ENCODE data around the gene IRF9.

IRF9 gene

DNA sequence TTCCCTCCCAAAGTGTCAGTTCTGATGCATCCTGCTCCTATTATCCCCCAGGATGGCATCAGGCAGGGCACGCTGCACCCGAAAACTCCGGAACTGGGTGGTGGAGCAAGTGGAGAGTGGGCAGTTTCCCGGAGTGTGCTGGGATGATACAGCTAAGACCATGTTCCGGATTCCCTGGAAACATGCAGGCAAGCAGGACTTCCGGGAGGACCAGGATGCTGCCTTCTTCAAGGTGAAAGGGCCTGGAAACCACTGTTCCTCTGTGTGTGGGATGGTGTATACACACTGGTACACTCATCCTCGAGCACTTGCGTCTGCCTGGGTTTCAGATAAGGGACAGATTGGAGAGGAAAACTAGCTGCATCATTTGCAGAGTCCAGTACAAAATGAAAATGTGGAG lies 1.0 kb downstream of the IRF9 start:
- WGBS, 2 experiments: 95 to 96% methylated on average over 8 of the region's 8 CpGs
- H3K4me3 ChIP-seq (ENCODE audit: insufficient read depth, low read depth, low read length): no peak overlapping the region
- H3K9me3 ChIP-seq (ENCODE audit: control insufficient read depth, low read length): no peaks in the 10 kb centered on the region
- H3K36me3 ChIP-seq (ENCODE audit: control insufficient read depth, insufficient read depth, low read length): peaks cover 15% of the 10 kb centered on the region
- no peak overlapping the region for H3K27ac ChIP-seq (ENCODE audit: insufficient read depth, low read depth, low read length, poor library complexity, severe bottlenecking)
- no peaks in the 10 kb centered on the region for H3K4me1 ChIP-seq (ENCODE audit: control insufficient read depth, insufficient read depth, low read length)
- no peaks in the 10 kb centered on the region for H3K27me3 ChIP-seq (ENCODE audit: control insufficient read depth, insufficient read depth, low read length, poor library complexity, severe bottlenecking)

DNA sequence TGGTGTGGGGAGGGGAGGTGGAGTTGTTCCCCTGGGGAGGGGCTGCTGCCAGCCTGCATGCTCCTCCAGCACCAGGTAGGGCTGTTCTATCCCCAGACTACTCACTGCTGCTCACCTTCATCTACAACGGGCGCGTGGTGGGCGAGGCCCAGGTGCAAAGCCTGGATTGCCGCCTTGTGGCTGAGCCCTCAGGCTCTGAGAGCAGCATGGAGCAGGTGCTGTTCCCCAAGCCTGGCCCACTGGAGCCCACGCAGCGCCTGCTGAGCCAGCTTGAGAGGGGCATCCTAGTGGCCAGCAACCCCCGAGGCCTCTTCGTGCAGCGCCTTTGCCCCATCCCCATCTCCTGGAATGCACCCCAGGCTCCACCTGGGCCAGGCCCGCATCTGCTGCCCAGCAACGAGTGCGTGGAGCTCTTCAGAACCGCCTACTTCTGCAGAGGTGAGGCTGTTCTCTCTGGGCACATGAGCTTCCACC lies 3.5 kb downstream of the IRF9 start:
- WGBS, 2 experiments: 93 to 95% methylated on average over 14 of the region's 14 CpGs

DNA sequence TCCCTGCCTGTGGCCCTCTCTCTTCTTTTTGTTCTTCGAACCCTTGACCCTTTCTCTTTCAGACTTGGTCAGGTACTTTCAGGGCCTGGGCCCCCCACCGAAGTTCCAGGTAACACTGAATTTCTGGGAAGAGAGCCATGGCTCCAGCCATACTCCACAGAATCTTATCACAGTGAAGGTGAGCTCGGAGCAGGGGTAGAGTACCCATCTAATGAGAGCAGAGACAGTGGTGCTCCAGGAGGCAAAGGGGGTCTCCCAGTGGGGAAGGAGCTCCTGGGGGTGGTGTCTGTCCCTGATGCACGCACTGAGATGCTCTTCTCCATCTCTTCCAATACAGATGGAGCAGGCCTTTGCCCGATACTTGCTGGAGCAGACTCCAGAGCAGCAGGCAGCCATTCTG lies 4.7 kb downstream of the IRF9 start:
- H3K27me3 ChIP-seq (ENCODE audit: control insufficient read depth, insufficient read depth, low read length, poor library complexity, severe bottlenecking): no peaks in the 10 kb centered on the region
- H3K9me3 ChIP-seq (ENCODE audit: control insufficient read depth, low read length): no peaks in the 10 kb centered on the region
- WGBS, 2 experiments: 90 to 93% methylated on average over 5 of the region's 5 CpGs
- H3K27ac ChIP-seq (ENCODE audit: insufficient read depth, low read depth, low read length, poor library complexity, severe bottlenecking): no peak overlapping the region
- H3K36me3 ChIP-seq (ENCODE audit: control insufficient read depth, insufficient read depth, low read length): no peaks in the 10 kb centered on the region
- H3K4me3 ChIP-seq (ENCODE audit: insufficient read depth, low read depth, low read length): no peak overlapping the region
- H3K4me1 ChIP-seq (ENCODE audit: control insufficient read depth, insufficient read depth, low read length): no peaks in the 10 kb centered on the region

More for the DNA sequence above, 3.5 kb downstream of the IRF9 start:
- H3K9me3 ChIP-seq (ENCODE audit: control insufficient read depth, low read length): no peaks in the 10 kb centered on the region
- H3K36me3 ChIP-seq (ENCODE audit: control insufficient read depth, insufficient read depth, low read length): no peaks in the 10 kb centered on the region
- no peaks in the 10 kb centered on the region for H3K4me1 ChIP-seq (ENCODE audit: control insufficient read depth, insufficient read depth, low read length)
- no peak overlapping the region for H3K27ac ChIP-seq (ENCODE audit: insufficient read depth, low read depth, low read length, poor library complexity, severe bottlenecking)
- H3K27me3 ChIP-seq (ENCODE audit: control insufficient read depth, insufficient read depth, low read length, poor library complexity, severe bottlenecking): no peaks in the 10 kb centered on the region
- H3K4me3 ChIP-seq (ENCODE audit: insufficient read depth, low read depth, low read length): no peak overlapping the region

DNA sequence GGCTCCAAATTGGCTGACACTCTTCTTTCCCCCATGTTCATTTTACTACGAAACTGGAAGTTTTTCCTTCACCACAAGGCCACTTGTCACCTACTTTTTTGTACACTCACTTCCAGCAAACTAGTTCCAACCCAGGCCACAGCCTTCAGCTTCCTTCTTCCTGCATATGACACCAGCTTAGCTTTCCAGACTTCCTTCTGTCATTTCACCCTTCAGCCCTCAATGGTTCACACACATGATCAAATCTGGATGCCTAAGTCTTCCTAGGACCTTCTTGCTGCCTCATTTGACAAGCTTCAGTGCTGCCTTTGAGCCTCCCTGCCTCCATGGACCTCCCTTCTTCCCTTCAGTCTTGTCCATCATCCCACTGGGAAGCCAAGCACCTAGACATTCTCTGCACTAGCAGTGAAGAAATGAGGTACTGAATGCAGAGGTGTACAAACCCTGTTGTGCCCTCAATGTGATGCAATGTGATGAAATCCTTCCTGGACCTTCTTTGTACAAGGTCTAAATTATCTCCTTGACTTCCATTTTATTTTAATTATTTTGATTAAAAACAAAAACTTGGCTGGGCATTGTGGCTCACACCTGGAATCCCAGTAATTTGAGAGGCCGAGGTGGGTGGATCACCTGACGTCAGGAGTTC lies 6.5 kb downstream of the IRF9 start:
- H3K4me1 ChIP-seq (ENCODE audit: control insufficient read depth, insufficient read depth, low read length): peaks cover 2% of the 10 kb centered on the region
- no peak overlapping the region for H3K27ac ChIP-seq (ENCODE audit: insufficient read depth, low read depth, low read length, poor library complexity, severe bottlenecking)
- no peaks in the 10 kb centered on the region for H3K27me3 ChIP-seq (ENCODE audit: control insufficient read depth, insufficient read depth, low read length, poor library complexity, severe bottlenecking)
- H3K9me3 ChIP-seq (ENCODE audit: control insufficient read depth, low read length): no peaks in the 10 kb centered on the region
- H3K36me3 ChIP-seq (ENCODE audit: control insufficient read depth, insufficient read depth, low read length): no peaks in the 10 kb centered on the region
- 93% methylated on average over 3 of the region's 3 CpGs for WGBS, 2 experiments
- H3K4me3 ChIP-seq (ENCODE audit: insufficient read depth, low read depth, low read length): no peak overlapping the region

GRCh38 chr14:24171422-24172260 lies 10.6 kb downstream of the IRF9 start, which contains the start of gene REC8:
REC8 (plus strand) TSS chr14:24172080; CDS start chr14:24172553, 473 bp downstream.
- 27 to 31% methylated on average over 63 of the region's 63 CpGs for WGBS, 2 experiments
- Histone ChIP-seq H3K27ac (ENCODE audit: insufficient read depth, low read depth, low read length, poor library complexity, severe bottlenecking) (peak within 1 kb of the TSS; percentile 48), H3K27me3 (ENCODE audit: control insufficient read depth, insufficient read depth, low read length, poor library complexity, severe bottlenecking) (no peaks in the 10 kb centered on the region), H3K4me3 (ENCODE audit: insufficient read depth, low read depth, low read length) (peak within 1 kb of the TSS; percentile 60), H3K9me3 (ENCODE audit: control insufficient read depth, low read length) (no peaks in the 10 kb centered on the region), H3K36me3 (ENCODE audit: control insufficient read depth, insufficient read depth, low read length) (no peaks in the 10 kb centered on the region), H3K4me1 (ENCODE audit: control insufficient read depth, insufficient read depth, low read length) (peaks cover 6% of the 10 kb centered on the region)

GRCh38 chr14:24172261-24172860 lies 11.3 kb downstream of the IRF9 start:
- Histone ChIP-seq H3K36me3 (ENCODE audit: control insufficient read depth, insufficient read depth, low read length) (no peaks in the 10 kb centered on the region), H3K4me3 (ENCODE audit: insufficient read depth, low read depth, low read length) (peak overlapping the region; percentile 60), H3K4me1 (ENCODE audit: control insufficient read depth, insufficient read depth, low read length) (peaks cover 6% of the 10 kb centered on the region), H3K27me3 (ENCODE audit: control insufficient read depth, insufficient read depth, low read length, poor library complexity, severe bottlenecking) (no peaks in the 10 kb centered on the region), H3K9me3 (ENCODE audit: control insufficient read depth, low read length) (no peaks in the 10 kb centered on the region), H3K27ac (ENCODE audit: insufficient read depth, low read depth, low read length, poor library complexity, severe bottlenecking) (no peak overlapping the region)
- WGBS, 2 experiments: 78 to 83% methylated on average over 30 of the region's 30 CpGs

- peaks cover 2% of the 10 kb centered on the region for H3K36me3 ChIP-seq (ENCODE audit: control insufficient read depth, insufficient read depth, low read length)
- H3K27ac ChIP-seq (ENCODE audit: insufficient read depth, low read depth, low read length, poor library complexity, severe bottlenecking): no peak overlapping the region
- H3K9me3 ChIP-seq (ENCODE audit: control insufficient read depth, low read length): no peaks in the 10 kb centered on the region
- H3K4me3 ChIP-seq (ENCODE audit: insufficient read depth, low read depth, low read length): peak overlapping the region; percentile 60
- WGBS, 2 experiments: 91 to 93% methylated on average over 20 of the region's 20 CpGs
- H3K4me1 ChIP-seq (ENCODE audit: control insufficient read depth, insufficient read depth, low read length): peaks cover 6% of the 10 kb centered on the region
- H3K27me3 ChIP-seq (ENCODE audit: control insufficient read depth, insufficient read depth, low read length, poor library complexity, severe bottlenecking): no peaks in the 10 kb centered on the region
Observed at GRCh38 chr14:24172871-24173281, 11.8 kb downstream of the IRF9 start.

GRCh38 chr14:24176599-24176998 lies 15.5 kb downstream of the IRF9 start:
- 93 to 94% methylated on average over 5 of the region's 5 CpGs for WGBS, 2 experiments
- no peak overlapping the region for H3K4me3 ChIP-seq (ENCODE audit: insufficient read depth, low read depth, low read length)
- no peak overlapping the region for H3K27ac ChIP-seq (ENCODE audit: insufficient read depth, low read depth, low read length, poor library complexity, severe bottlenecking)
- H3K4me1 ChIP-seq (ENCODE audit: control insufficient read depth, insufficient read depth, low read length): peaks cover 6% of the 10 kb centered on the region
- H3K9me3 ChIP-seq (ENCODE audit: control insufficient read depth, low read length): no peaks in the 10 kb centered on the region
- H3K27me3 ChIP-seq (ENCODE audit: control insufficient read depth, insufficient read depth, low read length, poor library complexity, severe bottlenecking): no peaks in the 10 kb centered on the region
- peaks cover 19% of the 10 kb centered on the region for H3K36me3 ChIP-seq (ENCODE audit: control insufficient read depth, insufficient read depth, low read length)

DNA sequence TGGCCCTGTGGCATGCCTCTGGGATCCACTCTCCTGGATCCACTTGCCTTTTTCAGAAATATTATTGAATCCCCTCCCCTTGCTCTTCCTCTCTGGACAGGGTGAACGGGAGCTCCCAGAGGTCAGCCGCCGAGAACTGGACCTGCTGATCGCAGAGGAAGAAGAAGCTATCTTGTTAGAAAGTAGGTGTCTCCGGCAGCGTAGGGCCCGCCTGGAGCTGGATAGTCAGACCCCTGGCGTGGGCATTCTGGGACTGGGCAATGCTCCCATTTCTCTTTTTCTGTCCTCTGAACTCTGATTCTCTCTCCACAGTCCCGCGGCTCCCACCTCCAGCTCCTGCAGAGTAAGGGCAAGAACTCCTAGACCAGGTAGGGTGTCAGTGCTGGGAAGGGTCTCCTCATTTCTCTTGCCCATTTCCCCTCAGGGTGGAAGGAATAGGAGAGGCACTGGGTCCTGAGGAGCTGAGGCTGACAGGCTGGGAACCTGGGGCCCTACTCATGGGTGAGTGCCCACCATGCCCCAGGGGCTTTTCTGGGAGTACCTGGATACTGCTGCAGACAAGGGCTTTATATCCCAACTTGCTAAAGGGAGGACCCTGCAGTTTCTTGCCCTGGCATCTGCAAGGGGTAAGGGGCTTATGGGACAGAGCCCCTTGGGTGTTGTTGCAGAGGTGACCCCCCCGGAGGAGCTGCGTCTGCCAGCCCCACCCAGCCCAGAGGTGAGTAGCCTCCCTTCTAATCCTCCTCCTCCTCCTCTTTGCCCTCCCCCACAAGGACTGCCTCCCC lies 16.2 kb downstream of the IRF9 start:
- peaks cover 6% of the 10 kb centered on the region for H3K4me1 ChIP-seq (ENCODE audit: control insufficient read depth, insufficient read depth, low read length)
- H3K9me3 ChIP-seq (ENCODE audit: control insufficient read depth, low read length): no peaks in the 10 kb centered on the region
- H3K27ac ChIP-seq (ENCODE audit: insufficient read depth, low read depth, low read length, poor library complexity, severe bottlenecking): no peak overlapping the region
- peaks cover 21% of the 10 kb centered on the region for H3K36me3 ChIP-seq (ENCODE audit: control insufficient read depth, insufficient read depth, low read length)
- 89 to 94% methylated on average over 12 of the region's 12 CpGs for WGBS, 2 experiments
- no peak overlapping the region for H3K4me3 ChIP-seq (ENCODE audit: insufficient read depth, low read depth, low read length)
- H3K27me3 ChIP-seq (ENCODE audit: control insufficient read depth, insufficient read depth, low read length, poor library complexity, severe bottlenecking): no peaks in the 10 kb centered on the region
